COLO668 (cell line): ENCODE data around the gene SEMA3F.

Experiments
- DNase-seq: peaks from one replicate; lab custom pipeline; 2025; ENCODE audit not compliant: unreplicated experiment; lab: John Stamatoyannopoulos, UW

Gene SEMA3F

DNA sequence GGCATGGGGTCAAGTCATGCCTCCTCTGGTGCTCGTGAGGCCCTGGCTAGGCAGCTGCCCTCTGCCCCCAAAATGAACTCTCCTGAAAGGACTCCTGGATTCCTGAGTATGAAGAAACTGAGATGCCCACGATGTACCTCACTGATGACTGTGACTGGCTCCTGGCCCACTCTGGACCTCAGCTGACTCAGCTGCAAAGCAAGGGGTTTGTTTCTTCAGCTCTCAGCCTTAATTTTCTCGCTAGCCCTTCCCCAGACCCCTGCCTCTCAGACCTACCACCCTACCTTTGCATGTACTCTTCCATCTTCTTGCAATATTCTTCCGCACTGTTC lies 75.6 kb downstream of the SEMA3F start:
- DNase-seq: no peak

DNA sequence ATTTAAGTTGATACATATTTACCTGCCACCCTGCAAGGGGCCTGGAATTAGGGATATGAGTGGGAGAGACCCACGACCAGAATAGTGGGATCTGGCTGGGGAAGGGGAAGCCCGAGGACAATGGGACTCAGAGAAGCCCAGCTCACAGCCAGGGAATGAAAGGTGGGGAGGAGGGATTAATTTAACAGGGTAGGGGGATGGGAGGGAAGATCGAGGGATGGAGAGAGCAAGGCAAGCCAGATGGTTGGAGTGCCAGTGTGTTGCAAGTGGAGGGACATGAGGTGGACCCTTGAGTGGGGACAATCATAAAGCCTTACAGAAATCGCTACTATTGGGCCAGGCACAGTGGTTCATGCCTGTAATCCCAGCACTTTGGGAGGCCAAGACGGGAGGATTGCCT lies 76.5 kb downstream of the SEMA3F start:
- no peak for DNase-seq

DNA sequence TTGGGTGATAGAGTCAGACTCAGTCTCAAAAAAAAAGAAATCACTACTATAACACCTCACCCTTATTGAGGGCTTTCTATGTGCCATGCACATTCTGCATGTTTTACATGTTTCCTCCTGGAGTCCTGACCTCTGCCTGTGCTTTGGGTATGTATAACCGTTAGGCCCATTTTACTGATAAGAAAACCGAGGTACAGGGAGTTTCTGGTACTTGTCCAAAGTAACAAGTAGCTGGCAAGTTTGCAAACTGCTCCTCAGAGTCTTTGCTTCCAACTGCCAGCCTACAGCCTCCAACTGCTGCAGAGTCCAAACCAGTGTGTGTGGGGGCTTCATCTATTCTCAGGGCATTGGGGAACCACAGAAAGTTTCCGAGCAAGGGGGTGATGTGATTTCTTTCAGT lies 77.2 kb downstream of the SEMA3F start:
- no peak for DNase-seq

DNA sequence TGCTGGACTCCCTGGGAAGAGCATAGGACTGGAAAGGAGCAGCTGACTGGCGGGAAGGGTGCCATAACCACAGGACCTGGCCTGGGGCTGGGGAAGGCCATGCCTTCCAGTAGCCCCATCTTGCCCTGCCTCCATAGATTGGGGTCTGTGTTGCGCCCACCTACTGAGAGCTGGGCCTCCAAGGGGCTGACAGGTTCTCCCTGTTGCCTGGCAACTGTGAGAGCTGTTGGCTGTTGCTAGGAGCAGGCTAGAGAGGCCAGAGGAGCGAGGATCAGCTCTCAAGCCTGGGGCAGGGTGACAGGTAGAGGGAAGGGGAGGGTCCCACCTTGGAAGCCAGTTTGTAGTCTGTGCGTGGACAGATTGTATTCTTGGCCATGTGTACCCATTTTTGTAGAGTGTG lies 78.1 kb downstream of the SEMA3F start:
- peak; percentile 6 for DNase-seq

DNA sequence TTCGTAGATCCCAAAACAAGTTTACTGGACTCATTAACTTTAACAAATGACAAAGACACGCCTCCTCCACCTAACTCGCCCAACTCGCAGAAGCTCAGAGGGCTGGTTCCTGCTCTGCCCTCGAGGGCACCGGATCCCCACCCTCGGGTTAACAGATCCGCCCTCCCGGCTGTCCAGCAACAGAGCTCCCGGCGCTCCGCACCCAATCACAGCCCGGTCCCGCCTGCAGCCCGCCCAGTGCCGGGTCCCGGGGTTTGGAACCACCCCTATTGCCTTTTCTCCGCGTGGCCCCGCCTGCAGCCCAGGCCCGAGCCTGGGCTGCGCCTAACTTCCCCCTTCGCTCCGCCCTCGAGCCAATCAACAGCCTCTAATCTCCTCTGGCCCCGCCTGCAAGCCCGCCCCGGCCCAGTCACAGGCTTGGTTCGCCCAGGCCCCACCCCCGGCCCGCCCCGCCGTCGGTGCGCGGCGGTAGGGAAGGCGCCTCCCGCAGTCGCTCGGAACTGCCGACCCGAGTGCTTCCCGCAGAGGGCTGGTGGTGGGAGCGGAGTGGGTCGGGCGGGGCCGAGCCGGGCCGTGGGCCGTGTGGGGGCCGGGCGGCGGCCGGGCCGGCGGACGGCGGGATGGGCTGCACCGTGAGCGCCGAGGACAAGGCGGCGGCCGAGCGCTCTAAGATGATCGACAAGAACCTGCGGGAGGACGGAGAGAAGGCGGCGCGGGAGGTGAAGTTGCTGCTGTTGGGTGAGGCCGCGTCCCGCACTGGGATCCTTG lies 80.8 kb downstream of the SEMA3F start, which contains the start of gene GNAI2:
GNAI2 (plus strand) TSS at position 489 of the 768 bp plus-strand sequence; CDS start at position 621, 132 bp downstream.
- DNase-seq: peak; percentile 97

DNA sequence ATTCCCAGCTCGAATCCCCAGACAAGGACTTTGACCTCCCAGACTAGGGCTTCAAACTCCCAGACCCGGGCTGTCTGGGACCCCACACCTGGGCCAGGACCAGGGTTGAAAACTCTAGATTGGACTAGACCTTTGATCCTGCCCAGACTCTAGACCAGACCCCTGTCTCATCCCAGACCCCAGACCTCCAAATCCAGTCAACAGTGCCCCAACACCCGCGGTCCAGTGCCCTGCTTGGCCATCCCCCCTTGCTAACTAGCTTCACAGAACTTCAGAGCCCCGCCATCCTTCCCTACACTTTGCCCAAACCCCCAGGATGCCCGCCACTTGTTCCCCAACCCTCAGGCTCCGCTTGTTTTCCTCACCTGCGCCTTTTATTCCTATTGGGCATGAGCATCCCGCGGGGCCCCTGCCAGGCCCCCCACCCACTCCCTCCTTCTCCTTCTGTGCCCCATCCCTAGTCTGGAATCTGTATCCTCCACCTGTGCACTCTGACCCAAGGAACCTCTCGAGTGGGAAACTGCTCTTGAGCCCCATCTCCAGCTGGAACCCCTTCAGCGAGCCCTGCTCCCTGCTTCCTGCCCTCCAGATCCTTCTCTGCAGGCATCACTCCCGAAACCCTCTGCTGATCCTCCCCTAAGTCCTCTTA lies 81.5 kb downstream of the SEMA3F start:
- no peak for DNase-seq

DNA sequence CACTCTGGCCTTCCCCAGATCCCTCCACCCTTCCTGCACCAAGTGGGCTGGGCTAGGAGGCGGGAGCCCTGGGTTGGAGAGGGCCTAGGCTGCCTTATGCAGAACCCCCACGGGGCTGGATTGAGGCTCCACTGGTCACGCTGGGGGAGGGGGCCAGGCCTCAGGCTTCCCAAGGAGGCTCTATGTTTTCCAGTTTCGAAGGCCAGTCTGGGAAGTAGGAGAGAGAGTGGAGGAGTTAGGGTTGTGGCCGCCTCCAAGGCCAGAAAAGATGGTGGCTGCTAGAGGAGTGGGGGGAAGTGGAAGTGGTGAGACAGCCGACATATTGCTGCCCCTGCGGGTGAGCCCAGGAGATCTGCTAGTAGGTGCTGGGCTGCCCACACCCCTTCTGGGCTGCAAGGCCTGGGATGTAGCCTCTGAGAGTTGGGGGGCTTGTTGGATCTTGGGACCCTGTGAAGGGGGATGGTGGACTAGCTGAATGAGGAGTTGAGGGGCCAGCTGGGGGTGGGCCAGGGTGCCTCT lies 82.1 kb downstream of the SEMA3F start:
- peak; percentile 22 for DNase-seq

DNA sequence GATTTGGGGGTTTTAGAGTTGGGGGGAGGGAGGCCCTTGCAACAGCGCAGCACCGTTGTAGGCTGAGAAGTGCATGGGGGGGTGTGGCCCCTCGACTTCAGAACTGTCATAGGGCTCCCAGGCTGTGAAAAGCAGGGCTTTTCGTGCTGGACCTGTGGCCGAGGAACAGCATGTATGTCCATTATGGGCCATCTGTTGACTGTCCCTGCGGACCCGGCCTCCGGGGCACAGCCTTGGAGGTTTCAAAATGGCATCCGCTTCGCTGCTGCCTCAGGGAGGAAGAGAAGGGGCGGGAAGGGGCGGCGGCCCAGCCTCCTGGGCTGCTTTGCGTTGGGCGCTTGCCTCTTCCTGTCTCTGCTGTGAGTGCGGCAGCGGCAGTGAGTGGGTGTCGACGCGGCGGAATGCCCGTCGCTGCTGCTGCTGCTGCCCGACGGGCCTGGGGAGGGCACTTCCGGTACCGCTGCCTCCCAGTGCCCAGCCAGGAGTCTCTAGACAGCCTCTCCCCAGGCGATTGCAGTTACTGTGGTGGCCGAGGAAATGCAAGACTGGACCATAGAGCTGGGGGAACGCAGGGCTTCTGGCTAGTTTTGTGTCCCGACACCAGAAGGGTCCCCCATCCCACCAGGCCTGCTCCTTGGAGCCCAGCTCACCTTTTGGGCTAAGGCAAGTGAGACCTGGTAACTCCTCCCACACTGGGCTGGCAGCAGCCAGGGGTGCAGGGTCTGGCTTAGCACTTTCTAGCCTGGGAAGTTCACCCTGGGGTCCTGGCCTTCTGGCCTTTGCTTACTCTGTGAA lies 82.8 kb downstream of the SEMA3F start:
- DNase-seq: peak; percentile 80

DNA sequence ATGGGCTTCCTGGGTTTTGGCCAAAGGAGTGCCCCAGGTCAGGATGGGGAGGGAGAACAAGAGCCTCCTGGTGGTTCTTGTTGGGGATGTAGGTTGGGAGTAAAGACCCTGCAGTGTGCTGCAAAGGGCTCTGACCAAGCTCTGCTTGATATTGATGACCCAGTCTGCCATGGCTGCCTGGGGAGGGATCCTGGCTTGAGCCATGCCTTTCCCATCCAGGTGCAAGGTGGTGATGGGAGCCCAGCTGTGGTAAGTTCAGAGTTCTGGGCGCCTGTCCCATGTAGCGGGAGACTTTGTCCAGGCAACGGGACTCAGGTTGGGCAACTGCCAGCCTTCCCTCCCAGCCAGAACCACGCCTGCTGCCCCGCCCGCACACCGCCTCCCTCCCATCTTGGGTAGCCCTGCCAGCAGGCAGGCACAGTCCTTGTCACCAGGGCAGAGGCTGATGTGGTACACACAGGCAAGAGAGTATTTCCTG lies 83.5 kb downstream of the SEMA3F start:
- DNase-seq: peak; percentile 16
